ENCODE results near the gene OR11H12.
"Not testable (repeated sequence)": the region's sequence is repeated elsewhere in the genome, so short reads cannot be mapped to it uniquely, and the experiment has no call there.

Gene OR11H12

GRCh38 chr14:18600817-18601216 lies at the start of gene OR11H12:
OR11H12 (plus strand) TSS chr14:18601117; CDS start chr14:18601117, 0 bp downstream.
- not testable (repeated sequence) for H3K9ac ChIP-seq (ENCODE audit: low read length); H3K9me3 ChIP-seq (ENCODE audit: low read length); H3K4me1 ChIP-seq (ENCODE audit: insufficient read depth, low read length); H3K36me3 ChIP-seq (ENCODE audit: insufficient read depth, low read length); H3K27me3 ChIP-seq (ENCODE audit: control insufficient read depth in 1 of 2, insufficient read depth in 2 of 2, low read length in 2 of 2); H3K4me3 ChIP-seq (ENCODE audit: low read depth in 1 of 2, low read length in 2 of 2); H3K27ac ChIP-seq (ENCODE audit: low read depth, low read length)

- H3K27ac ChIP-seq (ENCODE audit: low read depth, low read length); H3K27me3 ChIP-seq (ENCODE audit: control insufficient read depth in 1 of 2, insufficient read depth in 2 of 2, low read length in 2 of 2); H3K4me1 ChIP-seq (ENCODE audit: insufficient read depth, low read length); H3K4me3 ChIP-seq (ENCODE audit: low read depth in 1 of 2, low read length in 2 of 2); H3K9me3 ChIP-seq (ENCODE audit: low read length); H3K36me3 ChIP-seq (ENCODE audit: insufficient read depth, low read length); H3K9ac ChIP-seq (ENCODE audit: low read length): not testable (repeated sequence)
These were observed 18.0 kb upstream of the OR11H12 start for GRCh38 chr14:18582908-18583307.

GRCh38 chr14:18626610-18627213 lies 25.8 kb downstream of the OR11H12 start:
- H3K9ac ChIP-seq (ENCODE audit: low read length); H3K36me3 ChIP-seq (ENCODE audit: insufficient read depth, low read length); H3K27me3 ChIP-seq (ENCODE audit: control insufficient read depth in 1 of 2, insufficient read depth in 2 of 2, low read length in 2 of 2); H3K4me3 ChIP-seq (ENCODE audit: low read depth in 1 of 2, low read length in 2 of 2); H3K9me3 ChIP-seq (ENCODE audit: low read length); H3K4me1 ChIP-seq (ENCODE audit: insufficient read depth, low read length); H3K27ac ChIP-seq (ENCODE audit: low read depth, low read length): not testable (repeated sequence)

- not testable (repeated sequence) for H3K4me3 ChIP-seq (ENCODE audit: low read depth in 1 of 2, low read length in 2 of 2); H3K27ac ChIP-seq (ENCODE audit: low read depth, low read length); H3K9me3 ChIP-seq (ENCODE audit: low read length); H3K27me3 ChIP-seq (ENCODE audit: control insufficient read depth in 1 of 2, insufficient read depth in 2 of 2, low read length in 2 of 2); H3K4me1 ChIP-seq (ENCODE audit: insufficient read depth, low read length); H3K9ac ChIP-seq (ENCODE audit: low read length); H3K36me3 ChIP-seq (ENCODE audit: insufficient read depth, low read length)
These were observed 35.1 kb downstream of the OR11H12 start for GRCh38 chr14:18636066-18636465.

- not testable (repeated sequence) for H3K4me3 ChIP-seq (ENCODE audit: low read depth in 1 of 2, low read length in 2 of 2); H3K4me1 ChIP-seq (ENCODE audit: insufficient read depth, low read length); H3K27ac ChIP-seq (ENCODE audit: low read depth, low read length); H3K9me3 ChIP-seq (ENCODE audit: low read length); H3K27me3 ChIP-seq (ENCODE audit: control insufficient read depth in 1 of 2, insufficient read depth in 2 of 2, low read length in 2 of 2); H3K36me3 ChIP-seq (ENCODE audit: insufficient read depth, low read length); H3K9ac ChIP-seq (ENCODE audit: low read length)
These were observed 37.1 kb downstream of the OR11H12 start for GRCh38 chr14:18638032-18638431.

GRCh38 chr14:18638785-18639184 lies 37.9 kb downstream of the OR11H12 start:
- not testable (repeated sequence) for H3K4me3 ChIP-seq (ENCODE audit: low read depth in 1 of 2, low read length in 2 of 2); H3K27ac ChIP-seq (ENCODE audit: low read depth, low read length); H3K9ac ChIP-seq (ENCODE audit: low read length); H3K27me3 ChIP-seq (ENCODE audit: control insufficient read depth in 1 of 2, insufficient read depth in 2 of 2, low read length in 2 of 2); H3K36me3 ChIP-seq (ENCODE audit: insufficient read depth, low read length); H3K4me1 ChIP-seq (ENCODE audit: insufficient read depth, low read length); H3K9me3 ChIP-seq (ENCODE audit: low read length)

- H3K27me3 ChIP-seq (ENCODE audit: control insufficient read depth in 1 of 2, insufficient read depth in 2 of 2, low read length in 2 of 2); H3K9ac ChIP-seq (ENCODE audit: low read length); H3K36me3 ChIP-seq (ENCODE audit: insufficient read depth, low read length); H3K27ac ChIP-seq (ENCODE audit: low read depth, low read length); H3K4me1 ChIP-seq (ENCODE audit: insufficient read depth, low read length); H3K4me3 ChIP-seq (ENCODE audit: low read depth in 1 of 2, low read length in 2 of 2); H3K9me3 ChIP-seq (ENCODE audit: low read length): not testable (repeated sequence)
These were observed 45.3 kb downstream of the OR11H12 start for GRCh38 chr14:18646075-18646730.

All from muscle layer of colon (tissue), 2 donors.